Astrocyte (in vitro differentiated cells and primary cell): ENCODE results near the gene MAJIN. TPM values are rescaled to one million over a fixed set of nuclear protein-coding genes. Genes with fewer than 3 reads are reported as not detected.
A peak's percentile ranks its signal among the peaks of the same experiment; 100 is the strongest.
"Not testable (repeated sequence)": the region's sequence is repeated elsewhere in the genome, so short reads cannot be mapped to it uniquely, and the experiment has no call there.

Experiments
- DNase-seq: peaks from one replicate; pipeline ENCODE4 v3.0.0-alpha.2; 2010; ENCODE audit warnings: low read depth
- FAIRE-seq: peaks from 2 replicates; lab custom pipeline; 2011; peaks lifted over from hg19 to GRCh38; lab: Jason Lieb, UNC
- H2AFZ ChIP-seq: 2 replicates; pipeline ENCODE4 v1.6.0; 2012; ENCODE audit warnings: low read depth, low read length, inconsistent platforms
- H3K27ac ChIP-seq: 2 replicates; pipeline ENCODE4 v1.5.1; 2011; ENCODE audit warnings: low read depth, low read length, inconsistent platforms
- H3K27me3 ChIP-seq: 2 replicates; pipeline ENCODE4 v1.6.0; 2011; ENCODE audit warnings: low read length, inconsistent platforms; ENCODE audit not compliant: insufficient read depth
- H3K36me3 ChIP-seq: 2 replicates; pipeline ENCODE4 v1.5.1; 2011; ENCODE audit warnings: low read length, inconsistent platforms; ENCODE audit not compliant: insufficient read depth
- H3K4me1 ChIP-seq: 2 replicates; pipeline ENCODE4 v1.5.1; 2011; ENCODE audit warnings: low read length, inconsistent platforms; ENCODE audit not compliant: insufficient read depth
- H3K4me2 ChIP-seq: 2 replicates; pipeline ENCODE4 v1.6.0; 2012; ENCODE audit warnings: low read length, inconsistent platforms
- H3K4me3 ChIP-seq: 2 replicates; pipeline ENCODE4 v1.5.1; 2011; ENCODE audit warnings: low read depth, mild to moderate bottlenecking, low read length, inconsistent platforms; ENCODE audit not compliant: insufficient read depth
- H3K79me2 ChIP-seq: 2 replicates; pipeline ENCODE4 v1.6.0; 2012; ENCODE audit warnings: mild to moderate bottlenecking, low read length, inconsistent platforms; ENCODE audit not compliant: insufficient read depth
- H3K9ac ChIP-seq: 2 replicates; pipeline ENCODE4 v1.6.0; 2012; ENCODE audit warnings: mild to moderate bottlenecking, low read length, inconsistent platforms
- H3K9me3 ChIP-seq: 2 replicates; pipeline ENCODE4 v1.5.1; 2012; ENCODE audit warnings: low read depth, mild to moderate bottlenecking, low read length, inconsistent platforms; ENCODE audit not compliant: insufficient read depth
- H4K20me1 ChIP-seq: 2 replicates; pipeline ENCODE4 v1.6.0; 2012; ENCODE audit warnings: low read length, inconsistent platforms; ENCODE audit not compliant: insufficient read depth
- H3K27ac Mint-ChIP-seq: one replicate; pipeline ENCODE4 v1.8.0; 2021; ENCODE audit warnings: mild to moderate bottlenecking, mixed read lengths; ENCODE audit not compliant: unreplicated experiment
- H3K27me3 Mint-ChIP-seq: one replicate; pipeline ENCODE4 v1.8.0; 2021; ENCODE audit warnings: low read depth, mixed read lengths; ENCODE audit not compliant: unreplicated experiment
- H3K36me3 Mint-ChIP-seq: one replicate; pipeline ENCODE4 v1.8.0; 2021; ENCODE audit warnings: low read depth, mixed read lengths; ENCODE audit not compliant: unreplicated experiment
- H3K4me1 Mint-ChIP-seq: one replicate; pipeline ENCODE4 v1.8.0; 2021; ENCODE audit warnings: low read depth, mixed read lengths; ENCODE audit not compliant: unreplicated experiment
- H3K4me3 Mint-ChIP-seq: one replicate; pipeline ENCODE4 v1.8.0; 2021; ENCODE audit warnings: mild to moderate bottlenecking, moderate library complexity, mixed read lengths; ENCODE audit not compliant: unreplicated experiment
- H3K9me3 Mint-ChIP-seq: one replicate; pipeline ENCODE4 v1.8.0; 2021; ENCODE audit warnings: mild to moderate bottlenecking, mixed read lengths; ENCODE audit not compliant: unreplicated experiment
- CTCF ChIP-seq: IDR thresholded peaks from 2 replicates; pipeline ENCODE4 v1.5.1; 2011; ENCODE audit warnings: low read depth, mild to moderate bottlenecking, inconsistent platforms, low read length, moderate library complexity; ENCODE audit not compliant: insufficient read depth
- EZH2 ChIP-seq: IDR thresholded peaks from 2 replicates; pipeline ENCODE4 v1.6.1; 2012; ENCODE audit warnings: mild to moderate bottlenecking, low read length, inconsistent platforms; ENCODE audit not compliant: insufficient read depth
- total RNA-seq: library from RNA; stranded (reverse); gene quantifications from 2 replicates; pipeline ENCODE4 v1.2.1, GENCODE V29; 2021

MAJIN gene
- total RNA-seq, 1 donor from 2014 or later = not detected

- H3K4me3 ChIP-seq = no peak overlapping the region
- H3K9me3 Mint-ChIP-seq = no peaks in the 10 kb centered on the region
These were observed 37.0 kb upstream of the MAJIN start for GRCh38 chr11:65008873-65009272.

GRCh38 chr11:65008016-65008415, 36.1 kb upstream of the MAJIN start:
- no peak for DNase-seq
- Histone ChIP-seq H3K27me3 (no peaks in the 10 kb centered on the region), H3K36me3 (no peaks in the 10 kb centered on the region), H3K79me2 (no peaks in the 10 kb centered on the region), H2AFZ (no peak overlapping the region), H3K27ac (peak overlapping the region; percentile 81), H3K4me2 (no peak overlapping the region), H3K9ac (no peak overlapping the region), H4K20me1 (no peaks in the 10 kb centered on the region), H3K4me1 (peaks cover 12% of the 10 kb centered on the region), H3K4me3 (no peak overlapping the region), H3K9me3 (no peaks in the 10 kb centered on the region)
- H3K36me3 Mint-ChIP-seq = no peaks in the 10 kb centered on the region
- no peak overlapping the region for H3K4me3 Mint-ChIP-seq
- no peaks in the 10 kb centered on the region for H3K9me3 Mint-ChIP-seq
- H3K27me3 Mint-ChIP-seq = peaks cover 9% of the 10 kb centered on the region
- FAIRE-seq = no peak
- H3K27ac Mint-ChIP-seq = peak overlapping the region; percentile 26
- TF ChIP-seq CTCF (no peak), EZH2 (no peak)
- H3K4me1 Mint-ChIP-seq = peaks cover 12% of the 10 kb centered on the region

More at GRCh38 chr11:65008873-65009272, 37.0 kb upstream of the MAJIN start:
- no peak overlapping the region for H2AFZ ChIP-seq
- H3K27ac ChIP-seq = no peak overlapping the region
- no peaks in the 10 kb centered on the region for H3K36me3 ChIP-seq
- Mint-ChIP-seq H3K4me3 (no peak overlapping the region), H3K27me3 (peaks cover 7% of the 10 kb centered on the region), H3K36me3 (no peaks in the 10 kb centered on the region), H3K27ac (no peak overlapping the region), H3K4me1 (peaks cover 16% of the 10 kb centered on the region)
- no peaks in the 10 kb centered on the region for H3K27me3 ChIP-seq
- no peaks in the 10 kb centered on the region for H3K79me2 ChIP-seq
- no peak for FAIRE-seq
- H3K4me2 ChIP-seq = no peak overlapping the region
- H3K4me1 ChIP-seq = peaks cover 16% of the 10 kb centered on the region
- TF ChIP-seq CTCF = no peak
- no peak for TF ChIP-seq EZH2
- no peaks in the 10 kb centered on the region for H3K9me3 ChIP-seq
- no peak for DNase-seq
- H3K9ac ChIP-seq = no peak overlapping the region
- no peaks in the 10 kb centered on the region for H4K20me1 ChIP-seq

- H3K4me3 Mint-ChIP-seq, H3K9me3 ChIP-seq, H3K36me3 ChIP-seq, H3K27ac ChIP-seq, H3K79me2 ChIP-seq, H3K27ac Mint-ChIP-seq, H3K9ac ChIP-seq, H4K20me1 ChIP-seq, H3K4me2 ChIP-seq, H3K4me3 ChIP-seq, H3K36me3 Mint-ChIP-seq, DNase-seq, H3K27me3 ChIP-seq, H3K9me3 Mint-ChIP-seq, FAIRE-seq, H2AFZ ChIP-seq: not testable (repeated sequence)
- Mint-ChIP-seq H3K27me3 (peaks cover 13% of the 10 kb centered on the region), H3K4me1 (peaks cover 10% of the 10 kb centered on the region)
- H3K4me1 ChIP-seq = peaks cover 12% of the 10 kb centered on the region
These were observed 32.1 kb upstream of the MAJIN start for GRCh38 chr11:65003968-65004367.
